NCI-H2029 treated with DMSO at 0.1 percent for 48 hours (cell line): ENCODE data around the gene HK1.
A peak's percentile ranks its signal among the peaks of the same experiment; 100 is the strongest.

Experiments
- DNase-seq: peaks from one replicate; lab custom pipeline; 2025; lab: John Stamatoyannopoulos, UW

HK1 gene

DNA sequence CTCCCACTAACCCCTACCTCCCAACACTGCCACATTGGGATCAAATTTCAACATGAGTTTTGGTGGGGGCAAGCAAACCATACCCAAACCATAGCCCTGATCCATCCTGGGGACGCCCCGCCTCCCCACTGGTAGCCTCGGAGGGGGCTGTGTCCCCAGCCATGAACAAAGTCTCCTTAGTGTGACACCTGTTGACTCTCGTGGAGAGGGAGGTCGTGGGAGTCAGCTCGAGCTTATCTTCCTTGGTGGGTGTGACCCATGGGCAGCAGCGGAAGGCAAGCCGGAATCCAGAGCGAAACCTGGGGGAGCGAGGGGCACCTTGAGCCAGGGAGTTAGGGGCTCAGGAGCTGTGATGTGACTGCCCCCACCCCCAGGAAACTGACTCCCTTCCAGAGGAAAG, 126.5 kb downstream of the HK1 start:
- no peak for DNase-seq

DNA sequence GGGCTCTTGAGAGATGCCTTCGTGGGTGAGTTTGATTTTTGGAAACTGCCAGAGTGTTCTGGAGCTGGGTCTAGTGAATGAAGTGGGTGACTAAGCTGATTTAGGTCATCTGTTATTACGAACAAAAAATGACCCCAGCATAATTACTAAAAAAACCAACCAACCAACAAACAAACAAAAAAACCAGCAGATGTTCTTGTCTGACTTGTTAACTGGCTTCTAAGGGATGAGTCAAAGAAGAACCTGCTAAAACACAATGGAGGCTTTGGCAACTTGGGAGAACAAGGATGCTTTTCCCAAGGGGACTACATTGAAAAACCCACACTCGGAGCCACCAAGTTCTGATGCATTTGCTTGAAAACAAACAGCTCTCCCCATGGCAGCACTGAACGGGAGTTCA, 126.9 kb downstream of the HK1 start:
- no peak for DNase-seq

DNA sequence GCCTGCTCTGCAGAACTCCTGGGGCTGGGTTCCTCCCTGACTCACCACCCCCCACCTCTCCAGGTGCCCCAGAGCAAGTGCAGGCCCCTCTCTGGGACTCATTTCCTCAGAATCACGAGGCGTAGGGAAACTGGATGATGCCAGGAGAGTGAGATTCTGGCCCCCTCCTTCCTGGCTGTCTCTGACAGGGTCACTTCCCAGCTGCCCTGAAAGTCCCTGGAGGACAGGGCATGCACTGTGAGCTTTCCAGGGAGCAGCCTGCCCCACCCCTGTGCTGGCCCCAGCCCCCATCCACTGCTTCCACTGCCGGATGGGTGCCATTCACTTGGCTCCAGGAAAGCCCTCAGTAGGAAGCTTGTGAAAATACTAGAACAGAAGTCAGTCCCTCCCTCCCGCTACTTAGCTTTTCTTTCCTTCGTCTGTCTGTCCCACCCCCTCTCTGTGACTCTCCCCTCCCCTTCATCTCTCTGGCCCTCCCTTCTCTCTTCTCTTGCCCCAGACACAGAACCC, 128.1 kb downstream of the HK1 start:
- no peak for DNase-seq

DNA sequence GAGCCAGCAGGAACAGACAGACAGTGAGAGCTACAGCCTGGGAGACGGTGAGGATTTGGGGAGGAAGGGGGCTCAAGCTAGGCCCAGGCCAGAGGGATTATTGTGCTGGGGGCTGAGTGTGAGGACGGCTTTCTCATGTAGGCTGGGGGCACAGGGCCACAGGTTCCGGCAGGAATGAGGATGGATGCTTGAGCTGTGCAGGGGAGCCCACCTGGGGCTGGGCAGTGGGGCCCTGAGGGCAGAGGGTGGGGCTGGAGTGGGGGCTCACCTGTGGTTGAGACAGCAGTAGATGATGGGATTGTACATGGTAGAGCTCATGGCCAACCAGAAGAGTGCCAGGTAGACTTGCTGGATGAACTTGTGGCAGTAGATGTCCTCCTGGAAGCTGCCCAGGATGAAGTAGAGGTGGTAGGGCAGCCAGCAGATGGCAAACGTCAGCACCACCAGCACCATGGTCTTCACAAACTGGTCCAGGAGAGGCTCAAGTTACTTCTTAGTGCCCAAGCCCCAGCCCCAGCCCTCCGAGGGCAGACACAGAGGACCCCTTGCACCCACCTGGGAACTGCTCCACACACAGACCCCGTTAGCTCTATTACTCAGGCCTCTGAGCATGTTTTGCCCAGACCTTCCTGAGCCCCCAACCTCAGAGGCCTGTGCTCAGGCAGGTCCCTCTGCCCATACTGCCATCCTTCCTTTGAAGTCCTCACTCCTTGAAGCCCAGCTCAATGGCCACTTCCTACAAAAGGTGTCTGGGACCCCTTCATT, 128.7 kb downstream of the HK1 start:
- no peak for DNase-seq

DNA sequence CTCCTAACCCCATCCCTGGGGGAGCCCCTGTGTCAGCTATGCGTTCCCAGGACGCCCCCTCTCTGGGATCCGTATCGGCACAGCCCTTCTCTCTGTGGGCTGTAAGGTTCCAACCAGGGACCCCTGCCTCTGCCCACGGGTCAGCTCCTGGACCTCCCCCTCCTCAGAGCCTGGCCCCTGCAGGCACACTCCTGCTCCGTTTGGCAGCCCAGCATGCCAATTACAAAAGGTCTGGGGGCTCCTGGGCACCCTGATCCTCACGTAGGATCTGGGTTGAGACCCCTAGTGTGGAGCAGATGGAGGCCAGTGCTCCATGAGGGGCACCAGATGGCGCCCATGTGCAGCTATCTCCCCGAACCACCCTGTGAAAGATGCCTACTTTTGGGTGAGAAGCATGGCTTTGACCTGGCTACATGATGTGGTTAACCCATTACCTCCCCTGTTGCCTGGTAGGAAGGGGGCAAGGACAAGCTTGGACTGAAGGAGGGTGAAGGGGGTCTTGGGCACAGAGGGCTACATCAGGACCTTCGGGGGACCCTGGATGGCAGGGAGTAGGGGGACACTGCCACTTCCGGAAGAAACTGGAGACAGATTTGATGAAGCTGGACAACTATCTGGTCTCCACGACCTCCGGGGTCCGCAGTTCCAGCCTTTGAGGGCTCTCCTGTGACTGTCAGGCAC, 129.5 kb downstream of the HK1 start:
- no peak for DNase-seq

DNA sequence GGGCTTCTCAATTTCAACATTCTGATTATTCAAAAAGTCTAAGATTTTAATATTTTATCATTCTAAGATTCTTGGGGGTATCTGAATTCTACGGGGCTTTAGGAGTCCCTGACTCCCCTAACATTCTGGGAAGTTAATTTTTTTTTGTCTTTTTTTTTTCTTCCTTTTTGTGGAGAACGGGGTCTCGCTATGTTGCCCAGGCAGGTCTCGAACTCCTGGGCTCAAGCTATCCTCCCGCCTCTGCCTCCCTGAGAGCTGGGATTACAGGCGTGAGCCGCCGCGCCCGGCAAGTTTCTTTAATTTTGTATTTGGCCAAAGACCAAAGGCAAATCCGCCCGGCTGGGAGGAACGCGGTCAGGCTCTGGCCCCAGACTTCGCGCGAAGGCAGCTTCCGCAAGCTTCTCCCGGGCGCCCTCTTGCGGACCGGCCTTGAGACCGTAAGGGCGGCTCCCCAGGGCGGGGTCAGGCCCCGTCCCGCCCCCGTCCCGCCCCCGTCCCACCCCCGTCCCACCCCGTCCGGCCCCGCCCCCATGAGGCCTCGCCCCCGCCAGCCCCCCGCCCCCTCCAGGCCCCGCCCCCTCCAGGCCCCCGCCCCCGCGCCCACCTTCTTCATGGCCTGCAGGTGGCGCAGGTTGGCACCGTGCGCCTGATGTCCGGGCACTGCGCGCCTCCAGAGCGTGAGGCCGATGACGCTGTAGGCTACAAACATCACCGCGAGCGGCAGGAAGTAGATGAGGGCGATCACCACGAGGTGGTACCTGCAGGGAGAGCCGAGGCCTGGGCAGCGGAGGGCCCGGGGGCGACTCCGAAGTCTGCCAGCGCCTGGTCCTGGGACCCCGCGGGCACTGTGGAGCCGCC, 130.3 kb downstream of the HK1 start:
- peak; percentile 41 for DNase-seq

DNA sequence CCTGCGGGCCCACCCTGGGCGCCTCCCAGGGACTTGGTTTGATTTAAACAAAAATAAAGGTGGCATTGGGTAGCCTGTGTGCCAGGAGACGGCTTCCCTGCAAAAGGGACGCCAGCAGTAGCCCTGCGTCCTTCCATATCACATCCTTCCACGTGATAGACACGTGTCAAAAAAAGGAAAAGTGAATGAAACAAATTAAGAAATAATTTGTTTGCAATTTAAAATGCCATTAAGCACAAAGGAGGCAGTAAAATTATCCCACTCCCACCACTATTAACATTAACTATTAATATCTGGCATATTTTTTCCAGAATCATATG, 130.8 kb downstream of the HK1 start:
- DNase-seq, result no peak

DNA sequence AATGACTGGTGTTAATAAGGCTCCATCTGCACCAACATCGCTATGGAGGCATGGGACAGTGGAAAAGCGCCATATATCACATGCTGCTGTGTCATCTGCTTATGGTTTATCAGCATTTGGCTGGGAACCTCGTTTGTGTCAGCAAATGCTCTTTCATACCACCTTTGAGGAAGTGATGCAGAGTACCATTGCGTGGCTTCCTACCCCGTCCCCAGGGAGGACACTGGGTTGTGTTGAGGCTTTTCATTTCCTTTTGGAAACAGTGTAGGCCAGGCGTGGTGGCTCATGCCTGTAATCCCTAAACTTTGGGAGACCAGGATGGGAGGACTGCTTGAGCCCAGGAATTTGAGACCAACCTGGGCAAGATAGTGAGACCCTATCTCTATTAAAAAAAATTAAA, 131.7 kb downstream of the HK1 start:
- DNase-seq, result no peak

DNA sequence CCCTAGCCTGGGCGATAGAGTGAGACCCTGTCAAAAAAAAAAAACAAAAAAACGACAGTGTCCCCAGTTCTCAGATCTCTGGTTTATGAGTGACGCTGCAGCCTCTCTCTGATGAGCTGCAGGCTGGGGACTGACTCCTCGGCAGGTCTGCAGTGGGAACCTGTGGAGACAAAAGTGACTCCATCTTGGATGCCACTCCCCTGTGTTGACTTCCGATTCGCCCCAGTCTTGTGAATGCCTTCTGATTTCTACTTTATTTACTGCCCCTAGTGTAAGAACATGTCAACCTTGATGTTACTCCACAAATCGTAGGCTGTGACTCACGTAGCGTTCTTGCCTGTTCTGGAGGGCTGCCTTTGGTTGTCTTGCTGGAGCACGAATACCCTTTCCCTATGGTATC, 132.2 kb downstream of the HK1 start:
- no peak for DNase-seq

DNA sequence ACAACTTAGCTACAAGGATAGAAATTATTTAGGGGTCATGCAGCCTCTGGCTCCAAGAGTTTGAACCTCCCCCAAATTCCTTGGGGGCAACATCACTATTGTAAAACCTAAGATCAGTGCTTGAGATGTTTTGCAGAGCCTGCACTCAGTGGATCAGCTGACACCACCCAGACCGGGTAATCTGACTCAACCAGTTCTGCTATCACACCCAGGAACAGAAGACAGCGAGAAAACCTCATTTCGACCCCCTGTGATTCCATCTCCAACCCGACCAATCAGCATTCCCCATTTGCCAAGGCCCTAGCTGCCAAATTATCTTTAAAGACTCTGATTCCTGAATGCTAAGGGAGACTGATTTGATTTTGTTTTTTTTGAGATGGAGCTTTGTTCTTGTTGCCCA, 133.2 kb downstream of the HK1 start:
- no peak for DNase-seq

DNA sequence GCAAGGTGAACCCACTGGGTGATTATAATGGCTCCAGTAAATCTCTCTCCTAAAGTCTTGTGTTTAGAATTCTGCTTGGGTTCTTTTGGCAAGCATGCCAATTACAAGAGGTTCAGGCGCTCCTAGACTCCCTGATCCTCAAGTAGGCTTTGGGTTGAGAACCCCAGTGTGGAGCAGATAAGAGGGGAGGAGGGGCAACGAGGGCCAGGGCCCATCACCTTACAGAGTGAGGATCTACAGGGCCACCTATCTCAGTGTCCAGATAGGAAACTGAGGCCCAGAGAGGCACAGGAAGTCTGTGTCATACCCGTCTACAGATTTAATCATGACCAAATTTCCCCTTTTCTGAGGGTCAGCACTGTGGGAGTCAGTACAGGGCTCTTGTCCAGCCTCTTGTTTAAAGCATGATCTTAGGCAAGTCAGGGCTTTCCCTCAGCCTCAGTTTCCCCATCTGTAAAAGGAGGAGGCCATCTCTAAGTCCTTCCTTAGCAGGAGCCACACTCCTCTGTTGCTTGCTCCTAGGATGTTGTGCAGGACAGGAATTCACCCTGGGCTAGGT, 134.0 kb downstream of the HK1 start:
- DNase-seq, result no peak

DNA sequence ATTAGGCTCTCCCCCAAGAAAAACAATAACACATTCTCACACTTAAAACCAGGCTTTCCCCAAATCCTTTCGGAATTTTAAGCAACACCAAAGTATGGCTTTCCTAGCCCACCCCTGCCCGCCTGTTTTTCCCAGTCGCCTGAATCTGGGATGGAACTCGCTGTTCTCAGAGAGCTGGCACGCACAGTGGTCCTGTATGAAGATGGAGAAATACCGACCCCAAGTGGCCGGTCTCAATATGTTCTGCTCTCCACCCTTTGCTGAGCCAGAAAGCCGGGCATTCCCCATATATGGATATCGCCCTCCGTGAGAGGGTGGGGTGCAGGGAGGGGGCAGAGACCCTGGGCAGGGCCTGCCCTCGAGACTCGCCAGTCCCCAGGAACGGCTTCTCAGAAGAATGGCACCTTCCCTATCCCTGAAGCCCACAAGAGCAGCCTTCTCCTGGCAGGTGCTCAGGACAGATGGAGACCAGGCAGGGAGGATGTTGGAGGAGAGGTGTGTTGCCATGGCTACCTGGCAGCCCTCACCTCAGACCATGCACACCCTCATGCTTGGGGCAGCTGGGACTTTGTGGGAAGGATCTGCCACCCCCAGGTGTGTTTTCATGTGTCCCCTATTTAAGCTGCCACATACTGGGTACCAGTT, 135.0 kb downstream of the HK1 start:
- DNase-seq, result no peak

DNA sequence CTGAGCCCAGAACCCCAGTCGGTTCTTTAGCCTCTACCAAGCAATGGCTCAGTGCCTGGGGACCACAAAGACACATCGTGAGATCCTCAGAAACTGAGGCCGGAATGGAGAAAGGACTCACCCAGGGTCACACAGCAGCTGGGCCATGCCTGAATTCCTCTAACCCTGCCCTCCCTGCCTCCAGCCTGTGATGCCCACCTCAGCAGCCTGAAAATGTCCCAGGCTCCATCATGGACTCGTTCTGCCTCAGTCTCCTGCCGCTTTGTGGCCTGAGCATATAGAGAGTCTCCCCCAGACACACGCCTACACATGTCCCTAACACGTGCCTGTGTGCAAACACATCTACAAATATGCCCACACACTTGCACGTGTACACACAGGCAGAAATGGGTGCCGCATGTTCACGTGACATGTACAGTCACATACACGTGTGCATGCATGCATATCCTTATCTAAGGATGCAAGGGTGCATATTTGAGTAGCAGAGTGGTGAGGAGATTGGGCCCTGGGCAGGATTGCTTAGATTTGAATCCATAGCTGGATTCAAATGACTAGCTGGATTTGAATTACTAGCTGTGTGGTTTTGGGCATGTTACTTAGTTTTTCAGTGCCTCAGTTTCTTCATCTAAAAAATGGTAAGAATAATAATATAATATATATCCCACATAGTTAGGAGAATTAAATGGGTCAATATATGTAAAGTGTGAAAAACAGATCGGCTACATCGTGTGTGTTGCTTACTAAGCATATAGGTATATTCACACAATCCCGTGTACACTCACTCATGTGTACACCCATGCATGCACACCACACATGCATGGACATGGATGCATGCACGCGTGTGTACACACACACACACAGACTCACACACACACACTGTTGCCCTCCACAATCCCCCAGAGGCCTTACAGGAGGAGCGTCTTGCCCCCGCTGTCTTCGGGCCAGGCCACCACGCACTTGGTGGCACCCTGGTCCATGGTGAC, 136.0 kb downstream of the HK1 start:
- no peak for DNase-seq

DNA sequence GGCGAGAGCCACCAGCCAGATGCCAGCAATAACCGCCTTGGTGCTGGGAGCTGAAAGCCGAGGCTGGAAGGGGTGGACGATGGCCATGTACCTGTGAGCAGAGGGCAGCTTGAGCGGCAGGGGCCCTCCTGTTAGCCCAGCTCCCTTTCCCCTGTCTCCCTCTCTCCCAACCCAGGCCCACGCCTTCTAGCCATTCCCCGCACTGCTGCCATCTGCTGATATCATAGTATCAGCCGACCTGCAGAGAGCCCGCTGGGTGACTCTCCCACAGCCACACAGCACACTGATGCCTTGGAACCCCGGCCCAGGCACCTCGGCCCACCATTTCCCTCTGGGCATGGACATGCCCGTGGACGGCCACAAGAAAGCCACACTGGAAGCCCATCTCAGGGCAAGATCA, 136.8 kb downstream of the HK1 start:
- DNase-seq, result no peak

DNA sequence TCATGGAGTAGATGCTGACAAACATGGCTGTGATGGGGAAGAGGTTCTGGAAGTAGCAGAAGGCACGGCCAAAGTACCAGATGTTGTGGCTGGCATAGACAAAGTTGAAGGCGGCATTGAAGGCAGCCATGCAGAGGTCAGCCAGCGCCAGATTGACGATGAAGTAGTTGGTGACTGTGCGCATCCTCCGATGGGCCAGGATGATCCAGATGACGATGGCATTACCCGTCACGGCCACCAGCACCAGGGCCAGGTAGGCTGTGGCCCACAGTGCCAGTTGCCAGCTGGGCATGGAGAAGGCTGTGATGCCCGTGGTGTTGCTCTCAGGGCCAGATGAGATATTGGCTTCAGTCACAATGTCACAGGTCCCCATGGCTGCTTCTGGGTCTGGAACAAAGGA, 137.7 kb downstream of the HK1 start:
- DNase-seq, result no peak

DNA sequence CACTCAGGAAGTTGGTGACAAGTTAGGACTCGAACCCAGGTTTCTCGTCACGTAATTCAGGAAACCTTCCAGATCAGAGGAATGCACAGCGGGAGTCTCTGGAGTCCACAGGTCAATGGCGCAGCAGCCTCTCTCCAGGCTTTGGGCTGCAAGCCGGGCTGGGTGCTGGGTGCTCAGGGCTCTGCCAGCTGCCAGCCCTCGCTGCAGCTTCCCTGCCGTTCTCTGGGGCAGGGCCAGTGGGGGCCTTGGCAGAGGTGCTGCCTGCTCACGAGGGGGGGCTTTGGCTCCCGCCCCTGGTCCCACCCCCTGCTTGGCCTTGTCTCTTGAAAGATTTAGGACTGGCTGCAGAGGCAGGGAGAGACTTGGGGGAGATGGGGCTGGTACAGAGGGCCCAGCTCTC, 138.4 kb downstream of the HK1 start, which contains the start of gene TACR2:
Gene TACR2, minus strand, starts transcription at position 224 of the 400 bp plus-strand sequence. CDS start 595 bp downstream, outside the sequence.
- no peak for DNase-seq

DNA sequence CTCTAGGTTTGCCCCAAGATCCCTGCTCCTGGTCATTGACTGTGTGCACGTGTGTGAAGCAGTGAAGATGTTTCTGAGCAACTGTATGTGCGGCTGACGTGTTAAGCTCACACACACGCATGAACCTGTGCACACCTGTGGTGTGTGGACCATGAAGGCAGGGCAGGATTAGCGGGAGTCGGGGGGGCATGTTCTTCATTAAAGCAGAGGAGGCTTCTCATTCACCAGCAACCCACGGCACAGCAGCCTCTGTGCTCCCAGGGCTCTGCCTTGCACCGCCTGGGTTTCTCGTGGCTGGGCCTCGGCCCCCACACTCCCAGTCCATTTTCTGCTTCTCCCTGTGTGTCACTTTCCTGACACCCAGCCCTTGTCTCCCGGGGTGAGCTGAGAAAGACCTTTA, 139.2 kb downstream of the HK1 start:
- DNase-seq, result no peak

DNA sequence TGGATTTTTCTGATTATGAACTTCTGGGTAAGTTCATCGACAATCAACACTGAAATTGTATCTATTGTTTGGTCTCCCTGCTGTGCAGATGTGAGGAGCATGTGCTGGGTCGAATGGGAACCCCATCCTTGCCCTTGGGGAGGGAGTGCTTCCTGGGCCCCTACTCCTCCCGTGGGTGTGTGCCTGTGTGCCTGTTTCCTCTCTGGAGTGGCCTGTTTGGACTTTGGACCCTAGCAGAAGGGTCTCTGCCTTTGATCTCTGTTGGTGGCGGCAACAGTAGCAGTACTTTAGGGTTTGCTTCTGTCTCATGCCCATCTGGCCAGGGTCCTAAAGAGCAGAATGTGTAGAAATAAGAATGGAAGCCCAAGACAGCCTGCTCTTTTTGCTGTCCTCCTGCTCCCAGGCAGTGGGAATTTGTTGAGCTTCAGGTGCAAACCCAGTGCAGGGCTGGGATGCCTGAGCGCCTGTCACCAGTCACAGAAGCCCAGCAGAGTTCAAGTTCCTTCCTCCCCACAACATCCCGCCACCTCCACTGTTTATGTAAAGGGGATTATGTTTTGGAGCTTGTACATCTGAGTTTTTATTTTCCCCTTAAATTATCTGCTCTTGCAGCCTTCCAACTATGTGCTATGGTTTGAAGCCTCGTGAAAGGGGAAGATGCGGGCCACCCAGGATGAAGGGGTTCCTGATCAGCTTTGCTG, 139.9 kb downstream of the HK1 start:
- DNase-seq, result no peak

DNA sequence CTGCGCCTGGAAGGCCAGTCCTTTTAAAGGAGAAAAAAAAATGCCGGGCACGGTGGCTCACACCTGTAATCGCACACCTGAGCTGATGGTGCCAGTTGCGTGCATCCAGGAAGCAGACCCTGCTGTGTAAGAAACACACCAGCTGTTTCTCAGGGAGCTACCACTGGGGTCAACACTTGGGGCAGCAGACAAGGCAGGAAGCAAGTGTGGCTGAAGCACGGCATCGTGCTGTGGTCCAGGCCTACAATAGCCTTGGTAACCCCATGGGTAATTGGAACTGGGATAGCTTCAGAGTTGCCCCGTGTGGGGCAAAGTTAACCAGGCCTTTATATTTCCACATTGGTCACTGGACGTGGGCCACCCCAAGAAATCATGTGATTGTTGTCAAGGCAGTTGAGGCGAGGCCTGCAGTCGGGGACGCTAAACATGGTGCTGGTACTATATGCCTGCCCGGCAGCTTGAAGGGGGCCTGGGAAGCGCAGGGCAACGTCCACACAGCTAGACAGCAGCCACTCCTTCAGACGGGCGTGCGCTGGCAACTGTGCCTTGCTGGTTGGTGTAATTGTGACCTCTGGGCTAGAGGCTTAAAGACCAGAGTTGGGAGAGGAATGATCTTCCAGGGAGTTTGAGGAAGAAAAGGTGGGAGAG, 140.9 kb downstream of the HK1 start:
- DNase-seq, result no peak

DNA sequence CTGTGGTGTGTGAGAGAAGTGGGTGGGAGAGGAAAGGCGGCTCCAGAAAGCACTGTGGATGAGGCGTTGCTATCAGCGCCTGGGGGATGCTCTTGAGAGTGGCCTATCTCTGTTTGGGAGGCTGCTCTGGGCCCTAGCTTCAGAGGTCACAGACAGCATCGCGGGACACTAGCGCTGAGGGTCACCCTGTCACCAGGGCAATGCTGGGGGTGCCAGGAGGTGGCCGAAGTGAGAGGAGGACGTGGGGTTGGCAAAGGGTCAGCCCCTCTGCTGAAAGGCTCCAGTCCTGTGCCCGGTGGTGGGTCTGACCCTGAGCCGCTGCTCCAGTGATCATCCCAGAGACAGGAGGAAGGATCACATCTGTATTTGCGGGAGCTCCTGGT, 141.4 kb downstream of the HK1 start:
- DNase-seq, result no peak
